Liver (tissue), 9 donors: ENCODE measurements around the gene RNASEH2C. TPM values are rescaled to one million over a fixed set of nuclear protein-coding genes. Genes with fewer than 3 reads are reported as not detected.

Experiments used
- DNase-seq: peaks from one replicate; pipeline ENCODE4 v3.0.0-alpha.2; 2017; ENCODE audit warnings: low spot score
- H3K27ac ChIP-seq, 2 donors: one replicate each; pipeline ENCODE4 v1.7.0; 2013; ENCODE audit warnings: inconsistent platforms in 2 of 2, low read length in 2 of 2, control low read depth in 1 of 2, low read depth in 1 of 2, mild to moderate bottlenecking in 1 of 2
- H3K27me3 ChIP-seq, 4 donors: one replicate each; pipeline versions ENCODE4 v1.6.1 to v1.7.0; 2013; ENCODE audit warnings: low read length in 3 of 4, inconsistent platforms in 1 of 4, mild to moderate bottlenecking in 1 of 4, moderate library complexity in 1 of 4; ENCODE audit not compliant: control insufficient read depth in 4 of 4, insufficient read depth in 4 of 4
- H3K36me3 ChIP-seq, 4 donors: one replicate each; pipeline versions ENCODE4 v1.6.1 to v1.7.0; 2013; ENCODE audit warnings: low read length in 3 of 4, mild to moderate bottlenecking in 3 of 4, low read depth in 1 of 4, moderate library complexity in 1 of 4; ENCODE audit not compliant: control insufficient read depth in 4 of 4, insufficient read depth in 3 of 4
- H3K4me1 ChIP-seq, 4 donors: one replicate each; pipeline versions ENCODE4 v1.6.1 to v1.7.0; 2013; ENCODE audit warnings: low read length in 3 of 4, mild to moderate bottlenecking in 3 of 4, moderate library complexity in 1 of 4; ENCODE audit not compliant: control insufficient read depth in 4 of 4, insufficient read depth in 4 of 4
- H3K4me3 ChIP-seq, 3 donors: one replicate each; pipeline versions ENCODE4 v1.6.1 to v1.7.0; 2013; ENCODE audit warnings: low read length in 3 of 3, control low read depth in 1 of 3, low read depth in 1 of 3, mild to moderate bottlenecking in 1 of 3
- H3K9ac ChIP-seq, 2 donors: one replicate each; pipeline ENCODE4 v1.7.0; 2013; ENCODE audit warnings: low read length in 2 of 2, mild to moderate bottlenecking in 2 of 2, moderate library complexity in 2 of 2, control low read depth in 1 of 2, low read depth in 1 of 2
- H3K9me3 ChIP-seq, 4 donors: one replicate each; pipeline versions ENCODE4 v1.6.1 to v1.7.0; 2013; ENCODE audit warnings: low read length in 3 of 4; ENCODE audit not compliant: control insufficient read depth in 4 of 4
- ATF3 ChIP-seq: IDR thresholded peaks from 2 replicates; pipeline ENCODE4 v1.6.1; 2016; ENCODE audit warnings: antibody characterized with exemption
- CTCF ChIP-seq: fragments of 150-350 bp; IDR thresholded peaks from 2 replicates; pipeline ENCODE4 v1.5.1; 2017; ENCODE audit warnings: improper control_type of control experiment, low read depth, low read length; ENCODE audit not compliant: missing input control
- FOXA1 ChIP-seq: IDR thresholded peaks from 2 replicates; pipeline ENCODE4 v1.6.1; 2016; ENCODE audit warnings: antibody characterized with exemption
- FOXA2 ChIP-seq: IDR thresholded peaks from 2 replicates; pipeline ENCODE4 v1.6.1; 2016; ENCODE audit warnings: antibody characterized with exemption
- HNF4G ChIP-seq: IDR thresholded peaks from 2 replicates; pipeline ENCODE4 v1.6.1; 2016; ENCODE audit warnings: antibody characterized with exemption
- JUND ChIP-seq, 2 donors: IDR thresholded peaks; 2 replicates each; pipeline ENCODE4 v1.6.1; 2016; ENCODE audit warnings: antibody characterized with exemption in 2 of 2
- MAX ChIP-seq: IDR thresholded peaks from 2 replicates; pipeline ENCODE4 v1.6.1; 2016; ENCODE audit warnings: antibody characterized with exemption
- NR2F2 ChIP-seq: IDR thresholded peaks from 2 replicates; pipeline ENCODE4 v1.6.1; 2016; ENCODE audit warnings: antibody characterized with exemption
- REST ChIP-seq: IDR thresholded peaks from 2 replicates; pipeline ENCODE4 v1.6.1; 2016; ENCODE audit warnings: antibody characterized with exemption, mild to moderate bottlenecking
- RXRA ChIP-seq, 2 donors: IDR thresholded peaks; 2 replicates each; pipeline ENCODE4 v1.6.1; 2017 to 2018; ENCODE audit warnings: antibody characterized with exemption in 2 of 2, mild to moderate bottlenecking in 1 of 2
- SP1 ChIP-seq: IDR thresholded peaks from 2 replicates; pipeline ENCODE4 v1.6.1; 2018; ENCODE audit warnings: antibody characterized with exemption, mild to moderate bottlenecking
- TAF1 ChIP-seq: conservative IDR thresholded peaks from 2 replicates; pipeline ENCODE4 v1.6.1; 2016; ENCODE audit warnings: antibody characterized with exemption, mild to moderate bottlenecking
- YY1 ChIP-seq: IDR thresholded peaks from 2 replicates; pipeline ENCODE4 v1.6.1; 2016; ENCODE audit warnings: antibody characterized with exemption, mild to moderate bottlenecking
- WGBS: extraction: QIAGEN DNeasy Blood & Tissue Kit; methylation state at CpG from one replicate; pipeline ENCODE4 v1.1.7; 2013; 5-methylcytosine and 5-hydroxymethylcytosine counted together
- polyA plus RNA-seq, 2 donors: library from polyadenylated mRNA; stranded (reverse) in 1 of 2; unstranded in 1 of 2; fragments of 200-250 nt in 1 of 2; fragments of >200 nt in 1 of 2; fragmentation: Nextera tagmentation in 1 of 2; extraction: Ambion mirVana in 1 of 2; gene quantifications; one replicate each; pipeline versions ENCODE4 v1.2.1 to v1.2.3, GENCODE V29; 2013 to 2015
- total RNA-seq, 2 donors: library from RNA; depleted of rRNA; stranded (reverse); fragments of >200 nt; gene quantifications; one replicate each; pipeline ENCODE4 v1.2.3, GENCODE V29; 2014
- TF ChIP-seq, protein P1 (sequence below): IDR thresholded peaks from 2 replicates; pipeline ENCODE4 v1.6.1; 2016; ENCODE audit warnings: antibody characterized with exemption
- donor health status: healthy.
- donor health status: healthy.
- donor health status: healthy.
- donor health status: healthy.
- donor health status: healthy.

Gene RNASEH2C
- total and polyA plus RNA-seq, 4 donors = 20.5 to 72.1 (median 39.0) TPM

- 11% methylated on average over 17 of the region's 17 CpGs for WGBS
- Histone ChIP-seq H3K27me3 (no peaks in the 10 kb centered on the region), H3K36me3 (peaks cover 10 to 39% (median 33%) of the 10 kb centered on the region in 4 donors), H3K27ac (peak overlapping the region; percentile 52 to 78), H3K9me3 (no peaks in the 10 kb centered on the region), H3K4me1 (peaks cover 5 to 24% (median 21%) of the 10 kb centered on the region in 4 donors), H3K4me3 (peak overlapping the region; percentile 67 to 94 (median 88)), H3K9ac (peak overlapping the region; percentile 2 to 63)
- TF ChIP-seq SP1 = no peak
- TF ChIP-seq CTCF = no peak
- TF ChIP-seq FOXA2 = no peak
- no peak for TF ChIP-seq RXRA (IDR thresholded peaks at IDR 0.05)
- TF ChIP-seq TAF1 = no peak
- TF ChIP-seq JUND (IDR thresholded peaks at IDR 0.05) = no peak
- TF ChIP-seq ATF3 = no peak
- no peak for TF ChIP-seq YY1
- no peak for TF ChIP-seq FOXA1
- TF ChIP-seq, protein P1, sequence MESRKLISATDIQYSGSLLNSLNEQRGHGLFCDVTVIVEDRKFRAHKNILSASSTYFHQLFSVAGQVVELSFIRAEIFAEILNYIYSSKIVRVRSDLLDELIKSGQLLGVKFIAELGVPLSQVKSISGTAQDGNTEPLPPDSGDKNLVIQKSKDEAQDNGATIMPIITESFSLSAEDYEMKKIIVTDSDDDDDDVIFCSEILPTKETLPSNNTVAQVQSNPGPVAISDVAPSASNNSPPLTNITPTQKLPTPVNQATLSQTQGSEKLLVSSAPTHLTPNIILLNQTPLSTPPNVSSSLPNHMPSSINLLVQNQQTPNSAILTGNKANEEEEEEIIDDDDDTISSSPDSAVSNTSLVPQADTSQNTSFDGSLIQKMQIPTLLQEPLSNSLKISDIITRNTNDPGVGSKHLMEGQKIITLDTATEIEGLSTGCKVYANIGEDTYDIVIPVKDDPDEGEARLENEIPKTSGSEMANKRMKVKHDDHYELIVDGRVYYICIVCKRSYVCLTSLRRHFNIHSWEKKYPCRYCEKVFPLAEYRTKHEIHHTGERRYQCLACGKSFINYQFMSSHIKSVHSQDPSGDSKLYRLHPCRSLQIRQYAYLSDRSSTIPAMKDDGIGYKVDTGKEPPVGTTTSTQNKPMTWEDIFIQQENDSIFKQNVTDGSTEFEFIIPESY = no peak
- no peak for TF ChIP-seq HNF4G
- no peak for TF ChIP-seq MAX
- no peak for TF ChIP-seq NR2F2
- no peak for DNase-seq
These were observed 757 bp downstream of the RNASEH2C start for GRCh38 chr11:65719871-65720210.

DNA sequence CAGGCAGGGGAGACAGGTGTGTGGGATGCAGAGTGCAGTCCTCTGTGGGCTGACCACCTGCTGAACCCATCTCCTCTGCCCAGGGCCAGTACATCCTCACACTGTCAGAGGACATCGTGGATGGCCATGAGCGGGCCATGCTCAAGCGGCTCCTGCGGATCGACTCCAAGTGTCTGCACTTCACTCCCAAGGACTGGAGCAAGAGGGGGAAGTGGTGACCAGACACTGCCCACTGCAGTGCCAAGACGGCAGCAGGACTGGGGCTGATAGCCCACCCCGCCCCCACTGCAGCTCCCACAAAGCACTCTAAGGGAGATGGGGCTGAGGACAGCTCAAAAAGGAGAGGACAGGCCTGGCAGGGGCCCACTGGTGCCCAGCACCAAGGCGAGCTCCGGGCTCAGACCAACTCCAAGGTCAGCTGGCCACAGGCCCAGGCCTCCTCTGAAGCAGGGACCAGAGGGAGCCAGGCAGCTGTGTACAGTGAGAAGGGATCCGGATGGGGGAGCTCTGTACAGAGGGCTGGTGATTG lies 1.6 kb downstream of the RNASEH2C start:
- no peak for DNase-seq
- Histone ChIP-seq H3K4me1 (peaks cover 5 to 24% (median 21%) of the 10 kb centered on the region in 4 donors), H3K4me3 (no peak overlapping the region), H3K9ac (no peak overlapping the region), H3K27me3 (no peaks in the 10 kb centered on the region), H3K36me3 (peaks cover 11 to 48% (median 40%) of the 10 kb centered on the region in 4 donors), H3K9me3 (no peaks in the 10 kb centered on the region), H3K27ac (no peak overlapping the region)
- WGBS = 67% methylated on average over 10 of the region's 10 CpGs
- no peak for TF ChIP-seq ATF3
- no peak for TF ChIP-seq HNF4G
- no peak for TF ChIP-seq REST
